Measurements from ENCODE around the gene KCNT1.

GRCh38 chr9:135701067-135701958, 672 bp upstream of the KCNT1 start:
- no peak for TF ChIP-seq CTCF (IDR thresholded peaks at IDR 0.05)
- no peak for TF ChIP-seq POLR2A (IDR thresholded peaks at IDR 0.05)
- TF ChIP-seq POLR2AphosphoS5 (IDR thresholded peaks at IDR 0.05) = no peak

Measured in breast epithelium (tissue), 3 donors.